Activated T-helper 1 cell treated with anti-CD3 and anti-CD28 coated beads, Interleukin-2, amount 50 U/mL, for 16 hours (primary cell): ENCODE measurements around the gene ACTL10.
A peak's percentile ranks its signal among the peaks of the same experiment; 100 is the strongest.
"Not testable (repeated sequence)": the region's sequence is repeated elsewhere in the genome, so short reads cannot be mapped to it uniquely, and the experiment has no call there.

ENCODE experiments used
- DNase-seq, 2 donors: peaks; one replicate each; pipeline ENCODE4 v3.0.0-alpha.2; 2020; ENCODE audit warnings: low read depth in 1 of 2, low spot score in 1 of 2

Gene ACTL10

GRCh38 chr20:33666293-33667244 lies at the start of gene ACTL10:
TSS of gene ACTL10 (plus strand) at chr20:33666943. CDS start at chr20:33667498, 555 bp downstream.
- peak; percentile 54 to 68 for DNase-seq

DNA sequence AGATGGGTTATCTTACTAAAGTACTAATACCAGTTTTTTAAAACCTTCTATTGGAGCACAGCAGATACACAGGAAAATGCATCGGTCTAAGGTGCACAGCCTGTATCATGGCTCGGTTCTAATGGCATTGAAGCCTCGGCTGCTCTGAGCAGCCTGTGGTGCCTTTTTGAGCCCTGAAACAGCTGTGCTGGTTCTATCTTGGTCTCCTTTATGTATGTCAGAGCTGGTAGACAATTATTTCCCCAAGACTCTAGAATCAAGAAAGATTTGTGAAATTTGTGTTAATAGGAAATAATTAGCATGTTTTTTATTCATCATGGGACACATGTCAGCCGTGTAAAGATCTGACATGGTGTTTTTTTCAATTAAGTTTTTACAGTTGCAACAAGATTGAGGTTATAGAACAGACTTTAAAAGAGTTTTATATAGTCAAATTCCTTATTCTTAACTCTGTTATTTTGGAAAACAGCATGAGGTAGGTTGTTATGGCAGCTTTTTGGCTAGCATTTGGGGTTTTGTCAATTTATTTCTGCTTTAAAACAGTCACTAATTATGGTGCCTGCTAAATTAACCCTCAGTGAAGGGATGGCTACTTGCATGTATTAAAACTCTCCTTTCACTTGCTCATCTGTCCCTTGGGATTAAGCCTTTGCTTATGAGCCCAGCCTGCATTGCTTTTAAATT lies 44.9 kb upstream of the ACTL10 start:
- DNase-seq: no peak

GRCh38 chr20:33622705-33623365 lies 43.9 kb upstream of the ACTL10 start:
- DNase-seq: no peak

- no peak for DNase-seq
Observed at GRCh38 chr20:33624399-33624798, 42.3 kb upstream of the ACTL10 start.

DNA sequence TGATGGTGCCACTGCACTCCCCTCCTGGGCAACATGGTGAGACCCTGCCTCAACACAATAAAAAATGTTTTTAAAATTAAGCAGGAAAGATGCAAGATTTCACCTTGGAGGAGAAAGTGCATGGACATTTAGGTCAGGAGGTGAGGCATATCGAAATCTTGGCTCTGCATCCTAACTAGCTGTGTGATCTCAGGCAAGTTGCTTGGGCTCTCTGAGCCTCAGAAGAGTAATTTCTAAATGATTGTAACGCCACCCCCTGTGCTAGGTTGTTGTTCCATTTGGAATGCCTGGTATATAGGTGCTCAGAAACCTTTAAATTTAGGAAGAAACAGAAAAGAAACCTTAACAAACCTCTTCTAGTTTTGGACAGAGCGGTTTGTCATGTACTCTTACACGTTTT lies 40.6 kb upstream of the ACTL10 start:
- DNase-seq: no peak

GRCh38 chr20:33627577-33628216 lies 39.0 kb upstream of the ACTL10 start:
- DNase-seq: no peak

DNA sequence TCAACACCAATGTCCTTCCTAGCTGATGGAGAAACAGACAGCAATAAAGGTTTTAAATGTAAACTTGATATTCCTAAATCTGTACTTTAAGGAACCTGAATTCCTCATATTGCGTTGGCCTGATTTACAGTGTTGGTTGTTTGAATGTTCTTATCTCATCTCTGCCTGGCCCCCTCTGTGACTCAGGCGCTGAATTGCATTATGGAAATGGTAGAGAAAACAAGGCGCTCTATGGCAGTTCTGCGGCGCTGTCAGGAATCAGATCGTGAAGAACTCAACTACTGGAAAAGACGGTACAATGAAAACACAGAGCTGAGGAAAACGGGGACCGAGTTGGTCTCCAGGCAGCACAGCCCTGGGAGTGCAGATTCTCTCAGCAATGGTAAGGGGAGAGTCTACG lies 37.2 kb upstream of the ACTL10 start:
- no peak for DNase-seq

- no peak for DNase-seq
Observed at GRCh38 chr20:33629979-33630378, 36.8 kb upstream of the ACTL10 start.

DNA sequence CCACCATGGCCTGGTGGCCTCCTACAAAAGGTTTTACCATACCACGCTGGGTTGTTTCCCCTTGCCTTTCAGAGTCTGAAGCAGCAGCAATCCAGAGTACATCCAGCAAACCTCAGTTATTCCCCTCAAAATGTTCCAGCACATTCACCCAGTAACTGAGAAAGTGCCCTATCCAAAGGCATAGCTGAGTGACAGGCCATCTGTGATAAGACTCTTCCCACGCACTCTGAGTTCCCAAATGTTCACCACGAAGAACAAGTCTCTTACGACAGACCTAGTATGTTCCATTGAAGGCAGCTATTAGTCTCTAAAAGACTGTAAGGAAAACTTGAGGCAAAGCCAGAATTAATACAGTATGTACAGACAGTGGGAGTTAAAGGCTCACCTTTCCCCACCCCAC lies 36.2 kb upstream of the ACTL10 start:
- DNase-seq: no peak

GRCh38 chr20:33631910-33632309 lies 34.8 kb upstream of the ACTL10 start:
- not testable (repeated sequence) for DNase-seq

DNA sequence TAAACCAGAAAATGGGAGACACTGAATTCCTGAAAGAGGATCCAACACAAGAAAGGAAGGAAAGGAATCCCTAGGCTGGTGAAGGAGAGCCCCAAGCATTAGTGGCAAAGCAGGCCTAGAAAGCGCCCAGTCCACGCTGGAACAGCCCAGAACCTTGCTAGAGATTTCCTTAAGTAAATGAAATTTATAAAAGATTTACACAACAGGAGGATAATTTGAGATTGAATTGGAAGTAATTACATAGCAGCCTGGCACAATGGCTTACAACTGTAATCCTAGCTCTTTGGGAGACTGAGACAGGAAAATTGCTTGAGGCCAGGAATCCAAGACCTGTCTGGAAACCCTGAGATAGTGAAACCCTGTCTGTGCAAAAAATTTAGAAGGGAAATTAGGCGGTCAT lies 31.4 kb upstream of the ACTL10 start:
- no peak for DNase-seq

GRCh38 chr20:33636776-33637175 lies 30.0 kb upstream of the ACTL10 start:
- DNase-seq: no peak

DNA sequence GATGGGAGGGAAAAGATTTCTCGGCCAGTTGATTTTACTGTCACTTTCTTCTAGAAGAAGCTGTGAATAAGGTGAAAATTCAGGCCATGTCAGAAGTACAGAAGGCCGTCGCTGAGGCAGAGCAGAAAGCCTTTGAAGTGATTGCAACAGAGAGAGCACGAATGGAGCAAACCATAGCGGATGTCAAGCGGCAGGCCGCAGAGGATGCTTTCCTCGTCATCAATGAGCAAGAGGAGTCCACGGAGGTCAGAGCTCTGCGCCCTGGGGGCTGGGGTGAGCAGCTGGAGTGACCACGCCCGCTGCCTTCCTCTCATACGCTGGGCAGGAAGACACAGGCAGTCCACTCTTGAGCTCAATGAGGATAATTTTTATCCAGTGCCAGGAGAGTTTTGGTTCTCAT lies 26.5 kb upstream of the ACTL10 start:
- no peak for DNase-seq

- no peak for DNase-seq
Observed at GRCh38 chr20:33644313-33645071, 22.3 kb upstream of the ACTL10 start.

DNA sequence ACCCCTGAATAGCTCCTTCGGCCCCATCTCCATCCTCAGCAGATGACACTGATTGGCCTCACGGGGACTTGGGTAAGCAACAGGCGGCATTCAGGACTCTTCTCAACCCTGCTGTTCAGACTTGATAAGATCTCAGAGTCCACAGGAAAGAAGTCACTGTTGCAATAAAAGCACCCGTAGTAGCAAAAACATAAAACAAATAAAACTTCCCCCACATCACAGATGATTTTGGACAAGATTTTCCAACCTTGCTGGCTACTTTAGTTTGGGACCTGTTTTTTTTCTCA lies 21.7 kb upstream of the ACTL10 start:
- DNase-seq: no peak

DNA sequence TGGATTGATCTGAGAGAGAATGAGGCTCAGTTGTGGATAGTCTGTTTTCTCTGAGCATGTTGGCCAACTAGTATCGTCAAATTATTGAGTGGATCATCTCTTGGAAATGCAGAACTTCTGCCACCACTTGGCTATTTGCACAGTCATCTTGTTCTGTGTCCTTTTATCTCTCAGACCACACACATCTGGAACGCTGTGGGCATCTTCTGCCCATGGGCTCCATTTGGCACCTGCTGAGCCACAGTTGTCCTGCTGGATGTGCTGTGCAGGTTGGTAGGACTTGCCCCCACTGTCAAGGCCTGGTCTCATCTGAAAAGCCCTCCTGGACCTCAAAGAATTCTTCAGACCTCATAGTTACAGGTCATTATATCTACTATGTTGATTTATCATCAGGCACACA lies 21.3 kb upstream of the ACTL10 start:
- DNase-seq: no peak

GRCh38 chr20:33646191-33646590 lies 20.6 kb upstream of the ACTL10 start:
- DNase-seq: no peak

DNA sequence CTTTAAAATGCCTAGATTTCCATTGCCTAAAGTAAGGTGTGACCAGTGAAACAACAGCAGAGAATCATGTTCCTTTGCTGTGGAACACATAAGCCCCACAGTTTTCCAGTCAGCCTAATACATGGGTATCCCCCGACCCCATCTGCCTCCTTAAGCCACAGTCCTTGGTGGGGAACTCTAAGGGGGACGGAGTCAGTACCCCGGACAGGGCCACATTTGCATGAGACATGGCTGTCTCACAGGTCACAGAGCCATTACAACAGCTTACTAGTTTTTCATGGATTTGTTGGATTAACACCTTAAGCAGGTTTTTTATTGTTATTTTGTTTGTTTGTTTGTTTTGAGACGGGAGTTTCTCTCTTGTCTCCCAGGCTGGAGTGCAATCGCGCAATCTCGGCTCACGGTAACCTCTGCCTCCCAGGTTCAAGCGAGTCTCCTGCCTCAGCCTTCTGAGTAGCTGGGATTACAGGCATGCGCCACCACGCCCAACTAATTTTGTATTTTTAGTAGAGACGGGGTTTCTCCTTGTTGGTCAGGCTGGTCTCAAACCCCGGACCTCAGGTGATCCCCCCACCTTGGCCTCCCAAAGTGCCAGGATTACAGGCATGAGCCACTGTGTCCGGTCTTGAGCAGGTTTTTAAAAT lies 19.7 kb upstream of the ACTL10 start:
- DNase-seq: not testable (repeated sequence)

GRCh38 chr20:33647603-33648395 lies 18.9 kb upstream of the ACTL10 start:
- DNase-seq: no peak
